HG03135 (cell line): ENCODE measurements around the gene SUMO1.

Experiments
- ATAC-seq: cut with Tn5 transposase; IDR thresholded peaks from one replicate; pipeline ENCODE4 v1.9.1; 2021; ENCODE audit warnings: mild to moderate bottlenecking, moderate library complexity; ENCODE audit not compliant: unreplicated experiment

Gene SUMO1

DNA sequence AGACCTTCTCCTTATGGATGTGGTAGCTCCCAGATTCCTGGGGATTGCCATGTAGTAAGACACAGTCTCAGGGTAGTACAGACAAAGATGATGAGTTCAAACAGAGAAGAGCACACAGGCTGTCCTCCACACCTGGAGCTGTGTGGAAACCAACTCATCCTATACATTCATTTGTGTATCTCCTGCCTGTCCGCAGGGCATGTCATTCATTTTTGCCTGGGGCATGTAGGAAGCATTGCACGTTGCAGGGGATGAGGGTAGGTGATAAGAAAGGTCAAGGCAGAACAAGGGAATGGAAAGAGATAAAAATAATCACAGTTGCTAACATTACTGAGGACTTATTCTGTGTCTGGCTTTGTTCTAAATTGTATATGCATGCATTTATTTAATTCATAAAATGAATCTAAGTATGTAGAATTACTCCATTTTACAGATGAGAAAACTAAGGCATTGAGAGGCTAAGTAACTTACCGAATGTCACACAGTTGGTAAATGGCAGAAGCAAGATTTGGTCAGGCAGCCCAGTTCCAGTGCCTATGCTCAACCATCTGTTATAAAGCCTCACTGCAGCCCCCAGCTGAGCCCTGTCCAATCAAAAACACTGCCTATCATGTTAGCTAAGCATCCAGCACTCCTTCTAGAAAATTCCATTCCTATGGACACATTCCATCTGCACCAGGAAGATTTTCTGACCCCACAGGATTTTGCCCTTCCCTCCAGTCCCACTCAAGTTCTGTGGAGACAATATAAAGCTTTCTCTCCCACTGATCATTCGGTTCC is 81.0 kb downstream of the SUMO1 start:
- ATAC-seq = no peak
